Measurements from ENCODE around the gene MRPL11.

Gene MRPL11

DNA sequence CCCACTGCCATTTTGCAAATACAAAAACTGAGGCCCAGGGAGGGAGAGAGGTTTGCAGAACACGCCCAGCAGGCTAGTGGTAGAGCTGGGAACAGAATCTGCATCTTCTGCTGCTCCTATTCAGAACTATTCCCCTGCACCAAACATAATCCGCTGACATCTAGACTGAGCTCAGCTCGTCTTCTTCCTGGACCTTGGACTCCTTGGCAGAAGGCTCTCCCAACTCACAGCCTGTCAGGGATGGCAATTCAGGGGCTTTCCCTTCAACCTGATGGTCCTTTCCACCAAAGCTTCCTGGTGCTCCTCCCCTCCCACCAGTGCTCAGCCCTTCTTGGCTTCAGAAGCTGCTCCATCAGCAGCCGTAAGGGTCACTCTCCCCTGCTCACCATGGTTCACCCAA, 27.3 kb downstream of the MRPL11 start:
- TF ChIP-seq, protein P1, sequence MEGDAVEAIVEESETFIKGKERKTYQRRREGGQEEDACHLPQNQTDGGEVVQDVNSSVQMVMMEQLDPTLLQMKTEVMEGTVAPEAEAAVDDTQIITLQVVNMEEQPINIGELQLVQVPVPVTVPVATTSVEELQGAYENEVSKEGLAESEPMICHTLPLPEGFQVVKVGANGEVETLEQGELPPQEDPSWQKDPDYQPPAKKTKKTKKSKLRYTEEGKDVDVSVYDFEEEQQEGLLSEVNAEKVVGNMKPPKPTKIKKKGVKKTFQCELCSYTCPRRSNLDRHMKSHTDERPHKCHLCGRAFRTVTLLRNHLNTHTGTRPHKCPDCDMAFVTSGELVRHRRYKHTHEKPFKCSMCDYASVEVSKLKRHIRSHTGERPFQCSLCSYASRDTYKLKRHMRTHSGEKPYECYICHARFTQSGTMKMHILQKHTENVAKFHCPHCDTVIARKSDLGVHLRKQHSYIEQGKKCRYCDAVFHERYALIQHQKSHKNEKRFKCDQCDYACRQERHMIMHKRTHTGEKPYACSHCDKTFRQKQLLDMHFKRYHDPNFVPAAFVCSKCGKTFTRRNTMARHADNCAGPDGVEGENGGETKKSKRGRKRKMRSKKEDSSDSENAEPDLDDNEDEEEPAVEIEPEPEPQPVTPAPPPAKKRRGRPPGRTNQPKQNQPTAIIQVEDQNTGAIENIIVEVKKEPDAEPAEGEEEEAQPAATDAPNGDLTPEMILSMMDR (IDR thresholded peaks at IDR 0.05; ENCODE audit: insufficient read depth, low read depth, low read length, missing control alignments) = no peak
- H3K4me3 ChIP-seq (ENCODE audit: low read depth, low read length) = no peak overlapping the region
- DNase-seq (ENCODE audit: low read depth) = no peak

DNA sequence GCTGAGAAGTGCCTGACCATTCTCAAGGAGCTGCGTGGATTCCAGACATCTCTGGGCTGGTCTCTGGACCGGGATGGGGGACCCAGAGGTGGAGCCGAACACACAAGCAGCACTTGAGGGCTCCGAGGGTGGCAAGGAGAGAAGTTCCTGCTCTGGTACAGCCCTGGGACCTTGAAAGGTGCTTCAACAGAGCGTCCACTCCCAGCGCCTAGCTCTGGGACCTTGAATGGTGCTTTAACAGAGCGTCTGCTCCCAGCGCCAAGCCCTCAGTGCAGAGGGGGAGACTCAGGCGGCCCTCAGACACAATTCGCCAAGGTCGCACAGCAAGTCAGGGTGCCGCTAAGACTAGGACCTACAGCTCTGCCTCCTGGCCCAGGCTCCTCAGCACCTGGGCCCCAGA, 28.5 kb downstream of the MRPL11 start:
- no peak for DNase-seq (ENCODE audit: low read depth)
- H3K4me3 ChIP-seq (ENCODE audit: low read depth, low read length) = no peak overlapping the region

DNA sequence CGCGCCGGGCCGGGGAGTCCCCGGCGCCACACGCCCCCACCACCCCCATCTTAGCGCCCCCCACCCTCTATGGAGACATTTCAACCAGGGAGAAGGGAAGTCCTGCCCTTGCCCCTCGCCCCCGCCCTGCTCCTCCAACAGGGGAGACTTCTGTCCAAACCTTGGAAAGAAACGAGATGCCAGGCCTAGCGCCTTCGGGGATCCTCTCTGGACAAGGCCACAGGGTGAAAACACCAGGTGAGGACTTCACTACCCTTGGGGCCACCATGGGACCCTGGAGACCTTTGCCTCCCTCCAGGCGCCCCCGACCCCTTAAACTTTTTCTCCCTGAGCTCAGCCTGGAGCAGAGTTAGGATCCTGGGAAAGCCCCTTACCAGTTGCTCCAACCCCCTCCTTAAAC, 29.4 kb downstream of the MRPL11 start:
- no peak overlapping the region for H3K4me3 ChIP-seq (ENCODE audit: low read depth, low read length)
- DNase-seq (ENCODE audit: low read depth) = no peak

More for the DNA sequence above, 28.5 kb downstream of the MRPL11 start:
- TF ChIP-seq, protein P1 (IDR thresholded peaks at IDR 0.05; ENCODE audit: insufficient read depth, low read depth, low read length, missing control alignments) = no peak

DNA sequence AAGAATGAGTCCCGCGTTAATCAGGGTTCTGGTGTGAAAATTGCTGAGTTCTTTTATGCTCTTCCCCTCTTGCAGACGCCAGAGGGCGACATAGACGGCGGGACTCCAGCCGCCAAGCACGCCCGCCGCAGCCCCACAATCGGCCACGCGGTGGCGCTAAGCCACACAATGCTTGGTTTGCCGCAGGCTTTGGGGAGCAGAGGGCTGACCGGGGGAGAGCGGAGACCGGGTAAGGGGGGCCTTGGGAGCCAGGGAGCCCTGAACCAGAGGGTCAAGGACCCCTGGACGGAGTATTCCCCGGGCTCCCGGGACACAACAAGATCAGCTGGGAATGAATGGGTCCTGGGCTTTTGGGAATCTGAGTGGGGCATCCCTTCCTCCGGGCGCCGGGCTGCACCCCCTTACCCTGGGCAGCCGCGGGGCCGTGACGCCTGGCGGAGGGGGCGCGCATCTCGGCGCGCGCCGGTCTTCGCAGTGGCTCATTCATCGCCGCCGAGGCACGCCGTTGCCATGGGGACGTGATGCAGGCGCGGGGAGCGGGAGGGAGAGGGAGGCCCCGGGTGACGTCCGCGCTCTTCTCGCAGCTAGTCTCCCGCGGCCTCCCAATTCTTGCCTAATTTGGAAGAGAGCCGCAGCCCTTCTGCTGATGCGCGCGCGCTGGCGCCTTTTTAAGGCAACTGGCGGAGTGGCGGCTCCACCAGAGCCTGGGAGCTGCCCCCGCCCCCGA, 30.0 kb downstream of the MRPL11 start:
- H3K4me3 ChIP-seq (ENCODE audit: low read depth, low read length) = no peak overlapping the region
- TF ChIP-seq, protein P1 (IDR thresholded peaks at IDR 0.05; ENCODE audit: insufficient read depth, low read depth, low read length, missing control alignments) = peak; percentile 100
- peak; percentile 92 for DNase-seq (ENCODE audit: low read depth)

More for the DNA sequence above, 29.4 kb downstream of the MRPL11 start:
- TF ChIP-seq, protein P1 (IDR thresholded peaks at IDR 0.05; ENCODE audit: insufficient read depth, low read depth, low read length, missing control alignments) = no peak

DNA sequence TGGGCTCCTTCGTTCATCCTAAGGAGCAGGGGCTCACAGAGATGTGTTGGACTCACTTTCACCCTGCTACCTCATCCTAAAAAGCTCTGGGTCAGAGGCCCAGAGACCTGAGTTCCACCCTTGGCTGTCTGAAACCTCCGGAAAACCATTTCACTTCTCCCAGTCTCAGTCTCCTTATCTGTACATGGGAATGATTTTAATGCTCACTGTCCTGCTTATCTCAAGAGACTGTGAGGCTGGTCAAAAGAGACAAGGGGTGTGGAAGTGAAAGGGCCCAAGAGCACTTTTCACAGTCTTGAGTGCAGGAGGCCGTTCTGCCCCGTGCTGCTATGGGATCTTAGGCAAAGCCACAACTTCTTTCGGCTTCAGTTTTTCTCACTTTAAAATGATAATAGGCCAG, 31.0 kb downstream of the MRPL11 start:
- no peak for DNase-seq (ENCODE audit: low read depth)
- H3K4me3 ChIP-seq (ENCODE audit: low read depth, low read length) = no peak overlapping the region
- TF ChIP-seq, protein P1 (IDR thresholded peaks at IDR 0.05; ENCODE audit: insufficient read depth, low read depth, low read length, missing control alignments) = no peak

DNA sequence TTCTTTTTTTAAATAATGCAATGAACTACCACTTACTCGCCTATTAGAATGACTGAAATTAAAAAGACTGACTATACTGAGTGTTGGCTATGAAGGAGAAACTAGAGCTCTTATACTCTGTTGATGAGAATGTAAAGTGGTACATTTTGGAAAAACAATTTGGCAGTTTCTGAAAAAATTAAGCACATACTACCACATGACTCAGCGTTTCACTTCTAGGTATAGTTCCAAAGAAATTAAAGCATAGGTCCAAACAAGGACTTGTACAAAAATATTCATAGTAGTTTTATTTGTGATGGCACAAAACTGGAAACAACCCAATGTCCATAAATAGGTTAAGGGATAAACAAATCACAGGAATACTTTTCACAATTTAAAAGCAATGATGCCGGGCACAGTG, 44.7 kb downstream of the MRPL11 start:
- no peak for DNase-seq (ENCODE audit: low read depth)
- TF ChIP-seq, protein P1 (IDR thresholded peaks at IDR 0.05; ENCODE audit: insufficient read depth, low read depth, low read length, missing control alignments) = no peak

DNA sequence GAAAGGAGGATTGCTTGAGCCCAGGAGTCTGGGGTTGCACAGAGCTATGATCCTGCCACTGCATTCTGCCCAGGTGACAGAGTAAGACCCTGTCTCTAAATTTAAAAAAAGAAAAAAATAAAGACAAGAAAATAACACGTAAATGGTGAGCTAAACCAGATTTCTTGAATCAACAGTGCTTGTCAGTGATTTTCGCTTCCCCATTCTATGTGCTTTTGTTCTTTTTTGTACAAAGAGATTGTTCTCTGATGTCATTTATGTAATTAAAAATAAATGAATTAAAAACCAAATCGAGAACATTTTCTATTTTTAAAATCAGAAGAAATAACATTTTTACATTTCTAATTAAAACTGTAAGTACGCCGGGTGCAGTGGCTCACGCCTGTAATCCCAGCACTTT, 47.3 kb downstream of the MRPL11 start:
- no peak overlapping the region for H3K4me3 ChIP-seq (ENCODE audit: low read depth, low read length)
- DNase-seq (ENCODE audit: low read depth) = no peak
- TF ChIP-seq, protein P1 (IDR thresholded peaks at IDR 0.05; ENCODE audit: insufficient read depth, low read depth, low read length, missing control alignments) = no peak

More for the DNA sequence above, 44.7 kb downstream of the MRPL11 start:
- H3K4me3 ChIP-seq (ENCODE audit: low read depth, low read length) = no peak overlapping the region
